ENCODE results near the gene PRKN.
"Not testable (repeated sequence)": the region's sequence is repeated elsewhere in the genome, so short reads cannot be mapped to it uniquely, and the experiment has no call there.

Gene PRKN

DNA sequence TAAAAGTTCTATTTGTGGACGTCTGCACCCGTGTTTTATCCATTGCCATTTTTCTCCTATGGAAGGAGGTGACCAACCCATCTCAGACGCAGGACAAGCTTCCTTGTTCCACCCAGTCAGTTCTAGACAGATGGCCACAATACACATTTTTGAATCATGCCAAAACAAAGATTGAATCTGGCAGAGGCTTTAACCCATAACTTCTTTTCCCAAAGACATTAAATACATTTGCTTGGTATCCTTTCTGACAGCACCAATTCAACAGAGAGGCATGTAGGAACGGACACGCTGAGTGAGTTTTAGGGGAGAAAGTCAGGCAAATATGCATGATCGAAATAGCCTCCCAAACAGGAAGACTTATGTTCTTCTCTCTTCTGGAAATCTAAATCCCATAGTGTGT, 901.1 kb downstream of the PRKN start:
- DNase-seq, result no peak

DNA sequence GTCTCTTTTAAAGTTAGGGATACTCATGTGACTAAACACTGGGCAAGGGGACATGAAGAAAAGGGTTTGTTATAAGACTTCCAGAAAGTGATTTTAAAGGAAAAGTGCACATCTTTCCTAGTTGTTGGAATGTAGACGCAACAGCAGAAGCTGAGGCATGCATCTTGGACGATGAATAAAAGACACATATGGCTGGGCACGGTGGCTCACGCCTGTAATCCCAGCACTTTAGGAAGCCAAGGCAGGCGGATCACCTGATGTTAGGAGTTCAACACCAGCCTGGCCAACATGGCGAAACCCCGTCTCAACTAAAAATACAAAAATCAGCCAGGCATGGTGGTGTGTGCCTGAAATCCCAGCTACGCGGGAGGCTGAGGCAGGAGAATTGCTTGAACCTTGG, 905.4 kb downstream of the PRKN start:
- not testable (repeated sequence) for DNase-seq

DNA sequence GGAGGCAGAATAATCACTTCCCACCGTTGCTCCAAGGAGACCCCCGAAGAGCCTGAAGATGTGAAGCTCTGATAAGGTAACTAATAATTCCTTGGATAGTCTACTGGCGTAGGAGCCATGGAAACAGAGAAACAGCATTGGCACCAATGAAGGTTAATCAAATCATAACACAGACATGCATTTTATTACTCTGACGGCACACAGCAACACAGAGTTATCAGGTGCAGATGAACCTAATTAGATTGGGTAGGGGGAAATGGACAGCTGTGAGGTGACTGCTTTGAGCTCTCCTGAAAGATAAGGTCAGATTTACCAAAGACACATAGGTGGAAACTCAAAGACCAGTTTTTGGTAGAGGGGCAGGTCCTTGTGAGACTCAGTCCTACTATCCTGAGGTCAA, 909.7 kb downstream of the PRKN start:
- DNase-seq, result no peak

DNA sequence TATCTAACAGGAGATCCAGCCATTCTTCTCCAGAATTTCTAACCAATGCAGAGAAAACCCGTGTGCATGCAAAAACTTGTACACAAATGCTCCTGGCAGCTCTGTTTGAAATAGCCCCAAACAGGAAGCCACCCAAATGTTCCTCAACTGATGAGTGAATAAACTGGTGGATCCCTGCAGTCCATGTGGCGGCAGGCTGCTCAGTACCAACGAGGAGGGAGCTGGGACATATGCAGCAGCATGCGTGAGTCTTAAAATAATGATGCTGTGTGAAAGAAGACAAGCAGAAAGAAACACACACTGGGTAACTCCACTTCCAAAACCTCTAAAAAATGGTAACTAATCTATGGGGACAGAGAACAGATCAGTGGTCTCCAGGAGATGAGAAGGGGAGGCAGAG, 911.6 kb downstream of the PRKN start:
- DNase-seq, result no peak

DNA sequence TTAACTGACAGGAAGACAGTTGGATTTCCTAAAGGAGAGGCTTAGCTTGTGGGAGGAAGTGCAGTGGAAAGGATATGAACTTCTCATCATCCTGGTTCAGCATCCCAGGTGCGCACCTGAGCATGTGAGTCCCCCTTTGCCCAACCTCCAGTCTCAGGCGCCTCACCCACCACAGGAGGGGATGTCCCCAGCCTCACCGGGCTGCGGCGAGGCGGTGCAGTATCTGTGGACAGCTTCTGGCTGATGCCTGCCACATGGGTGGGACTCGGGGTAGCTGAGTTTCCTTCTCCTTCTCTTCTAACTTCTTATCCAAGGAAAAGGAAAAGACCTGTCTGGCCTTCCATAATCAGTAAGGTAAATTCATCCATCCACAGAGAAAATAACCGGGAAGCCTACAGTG, 914.4 kb downstream of the PRKN start:
- DNase-seq, result no peak

DNA sequence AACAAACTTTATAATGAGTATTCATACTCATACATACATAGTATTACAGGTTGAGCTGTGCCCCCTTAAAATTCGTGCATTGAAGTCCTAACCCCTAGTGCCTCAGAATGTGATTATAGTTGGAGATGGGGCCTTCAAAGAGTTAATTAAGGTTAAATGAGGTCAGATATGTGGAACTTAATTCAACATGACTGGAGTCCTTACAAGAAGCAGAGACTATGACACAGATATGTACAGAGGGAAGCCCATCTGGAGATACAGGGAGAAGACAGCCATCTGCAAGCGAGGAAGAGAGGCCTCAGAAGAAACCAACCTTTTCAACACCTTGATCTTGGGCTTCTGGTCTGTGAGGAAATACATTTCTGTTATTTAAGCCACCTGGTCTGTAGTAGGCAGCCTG, 917.6 kb downstream of the PRKN start:
- no peak for DNase-seq

DNA sequence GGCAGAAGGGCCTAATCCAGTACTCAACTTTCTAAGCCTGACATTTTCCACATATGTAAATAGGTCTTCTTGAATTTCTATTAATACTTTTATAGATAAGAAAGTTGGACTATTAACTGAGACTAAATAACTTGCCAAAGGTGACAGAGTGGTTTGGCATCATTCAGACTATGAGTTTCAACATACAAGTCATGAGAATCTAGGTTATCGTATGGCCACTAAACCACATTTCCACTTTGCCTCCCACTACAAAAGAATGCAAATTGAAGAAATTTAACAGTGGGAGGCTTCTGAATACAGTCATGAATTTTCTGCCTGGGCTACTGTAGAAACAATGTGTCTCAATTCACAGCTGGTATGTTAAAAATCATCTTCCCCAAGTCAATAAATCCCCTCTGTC, 922.7 kb downstream of the PRKN start:
- DNase-seq, result no peak

DNA sequence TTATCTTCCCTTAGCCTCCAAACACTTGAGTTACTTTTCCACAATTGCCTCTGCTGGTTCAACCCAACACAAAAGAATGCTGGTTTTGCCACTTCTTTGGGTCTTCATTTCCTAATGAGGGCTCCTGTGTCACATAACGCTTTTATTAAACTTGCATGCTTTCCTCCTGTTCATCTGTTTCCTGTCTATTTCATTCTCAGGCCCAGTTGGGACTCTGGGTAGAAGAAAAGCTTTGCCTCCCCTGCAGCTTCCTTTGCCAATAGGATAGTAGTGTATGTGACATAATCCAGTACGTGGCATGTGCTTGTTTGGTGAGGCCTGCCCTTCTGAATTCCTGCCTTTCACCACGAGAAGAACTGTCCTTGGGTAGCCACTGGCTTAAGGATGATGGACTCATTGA, 924.4 kb downstream of the PRKN start:
- no peak for DNase-seq

DNA sequence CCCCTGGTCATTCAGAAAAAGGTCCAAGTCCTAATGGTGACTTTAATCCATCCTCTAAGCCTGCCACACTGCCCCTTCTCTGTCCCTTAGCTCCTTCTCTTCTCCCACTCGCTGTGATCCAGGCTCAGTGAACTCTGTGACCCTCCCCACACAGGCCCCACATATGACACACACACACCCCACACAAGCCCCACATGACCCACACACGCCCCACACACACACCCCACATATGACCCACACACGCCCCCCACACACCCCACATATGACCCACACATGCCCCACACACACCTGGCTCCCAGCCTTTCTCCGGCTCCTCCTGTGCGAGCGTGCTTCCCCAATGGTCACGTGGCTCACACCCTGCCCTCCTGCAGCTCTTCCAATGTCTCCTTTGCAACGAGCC, 925.3 kb downstream of the PRKN start:
- no peak for DNase-seq

DNA sequence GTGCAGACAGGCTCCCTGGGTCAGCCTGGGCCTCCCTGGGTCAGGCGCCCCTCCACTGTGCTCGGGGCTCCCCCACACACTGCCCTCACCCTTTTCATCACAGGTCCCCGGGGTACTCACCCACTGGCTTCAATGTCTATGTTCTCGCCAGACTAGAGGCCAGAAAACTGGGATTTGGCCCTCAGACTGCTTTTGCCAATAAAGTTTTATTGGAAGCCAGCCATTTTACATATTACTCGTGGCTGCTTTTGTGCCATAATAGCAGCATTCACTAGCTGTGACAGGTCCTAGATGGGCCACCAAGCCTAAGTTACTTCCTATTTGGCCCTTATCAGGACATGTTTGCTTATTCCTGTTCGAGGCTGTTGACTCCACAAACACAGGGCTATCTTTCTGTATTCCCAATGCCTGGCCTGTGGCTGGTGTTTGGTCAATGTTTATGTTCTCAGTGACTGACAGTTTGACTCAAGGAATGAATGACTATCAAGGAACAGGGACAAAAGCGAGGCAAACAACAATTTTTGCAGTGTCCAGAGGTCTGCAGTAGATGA, 928.6 kb downstream of the PRKN start:
- DNase-seq, result no peak

DNA sequence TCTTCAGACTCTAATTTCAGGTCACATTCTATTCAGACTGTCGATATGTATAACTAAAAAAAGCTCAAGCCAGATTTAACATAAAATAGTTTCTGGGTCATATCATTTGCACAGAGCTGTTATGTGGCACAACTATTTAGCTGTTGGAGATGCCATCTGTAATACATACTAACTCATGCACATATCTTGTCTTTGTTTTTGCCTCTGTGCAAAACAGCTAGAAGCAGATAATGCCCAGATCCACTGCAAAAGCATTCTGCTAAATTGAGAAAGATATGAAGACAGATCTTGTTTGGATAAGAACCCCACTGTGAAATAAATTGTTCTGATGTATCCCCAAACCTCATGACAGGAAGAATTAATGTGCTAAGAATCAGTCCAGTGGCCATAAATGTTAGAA, 930.9 kb downstream of the PRKN start:
- DNase-seq, result no peak

DNA sequence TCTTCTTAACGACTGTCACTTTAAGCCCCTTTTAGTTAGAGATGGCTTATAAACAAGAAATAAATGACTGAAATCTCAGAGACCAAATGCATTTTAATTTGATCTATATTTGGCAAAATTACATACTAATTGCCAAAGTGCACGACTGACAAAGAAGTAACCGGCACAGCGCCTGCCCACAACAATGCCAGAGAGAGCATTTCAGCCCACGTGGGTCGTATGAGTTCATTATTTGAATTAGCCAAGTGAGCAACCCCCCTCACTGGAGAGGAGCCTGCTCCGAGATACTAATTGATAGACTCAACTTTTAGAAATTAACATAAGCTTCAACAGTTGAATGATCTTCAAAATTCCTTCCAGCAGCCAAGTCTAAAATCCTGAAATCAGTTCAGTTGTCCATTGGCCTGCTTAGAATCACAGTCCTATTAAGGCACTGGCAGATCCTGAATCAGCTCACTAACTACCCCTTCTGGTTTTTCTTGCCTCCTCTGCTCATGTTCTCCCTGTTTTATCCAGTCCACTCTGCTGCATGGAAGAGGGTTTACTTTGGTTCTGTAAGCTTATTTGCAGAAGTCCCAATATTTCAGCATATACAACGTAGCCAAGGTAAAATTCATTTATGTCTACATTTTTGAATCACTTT, 934.6 kb downstream of the PRKN start:
- DNase-seq, result no peak

DNA sequence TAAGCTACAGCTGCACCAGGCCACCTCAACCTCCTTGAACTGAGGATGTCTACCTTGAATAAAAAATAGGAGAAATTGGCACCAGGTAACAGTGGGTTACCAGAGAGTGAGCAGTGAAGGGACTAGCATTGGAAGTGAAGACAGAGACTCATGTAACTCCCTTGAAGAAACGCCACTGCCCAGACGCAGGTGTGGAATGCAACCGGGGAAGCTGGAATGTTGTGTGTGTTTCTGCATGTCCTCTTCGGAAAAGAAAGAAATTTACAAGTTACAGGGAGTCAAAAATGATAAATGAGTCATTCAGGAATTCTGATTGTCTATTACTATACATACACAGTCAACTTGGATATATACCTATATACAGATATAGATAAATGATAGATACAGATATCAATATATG, 939.0 kb downstream of the PRKN start:
- no peak for DNase-seq

DNA sequence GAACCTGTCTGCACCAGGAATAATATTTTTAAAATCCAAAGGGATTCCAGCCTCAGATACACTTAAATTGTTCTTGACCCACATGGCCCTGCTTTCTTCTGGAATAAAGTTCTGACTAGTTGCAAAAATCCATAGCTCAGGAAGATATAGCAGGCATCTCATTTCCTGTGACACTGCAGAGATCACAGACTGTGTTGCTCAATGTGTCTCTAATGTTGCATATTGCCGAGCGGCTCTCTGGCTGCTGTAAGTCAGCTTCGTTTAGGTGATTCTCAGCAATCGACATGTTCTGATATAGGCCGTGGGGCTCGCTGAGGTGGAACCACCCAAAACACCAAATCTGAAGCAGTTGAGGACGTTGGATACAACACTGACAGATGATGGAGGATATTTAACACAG, 955.4 kb downstream of the PRKN start:
- no peak for DNase-seq

DNA sequence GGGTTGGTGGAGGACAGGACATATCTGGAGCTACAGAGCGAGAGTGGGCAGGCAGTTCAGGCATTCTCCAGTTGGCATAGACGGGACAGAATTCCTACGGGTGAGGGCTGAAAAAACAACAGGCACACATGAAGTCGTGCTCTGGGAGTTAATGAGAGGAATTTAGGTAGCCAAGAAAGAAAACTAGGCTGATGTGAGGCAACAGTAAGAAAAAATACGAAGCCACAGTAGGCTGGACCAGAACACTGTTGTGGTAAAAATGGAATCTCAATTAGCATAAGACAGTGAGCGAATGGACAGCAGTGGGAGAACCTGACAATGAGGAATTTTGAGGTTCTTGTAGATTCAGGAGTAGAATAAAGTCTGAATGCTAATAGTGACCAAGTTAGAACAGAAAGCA, 965.6 kb downstream of the PRKN start:
- no peak for DNase-seq

DNA sequence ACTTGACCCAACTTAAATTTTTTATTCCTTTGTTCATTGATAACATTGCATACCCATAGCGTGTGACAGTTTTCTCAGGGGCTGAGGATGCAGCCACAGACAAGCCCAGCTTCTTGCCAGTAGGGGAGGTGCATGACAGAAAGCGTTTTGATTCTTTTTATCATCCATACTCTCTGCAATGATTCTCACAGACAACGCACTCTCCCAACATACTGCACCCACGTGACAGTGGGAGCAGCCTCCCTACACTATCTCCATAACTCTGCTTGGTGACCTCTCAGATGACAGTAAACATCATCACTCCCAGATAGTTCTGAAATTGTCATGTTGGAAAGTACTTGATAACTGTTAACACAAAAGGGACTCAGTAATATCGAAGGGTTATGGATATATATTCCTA, 972.5 kb downstream of the PRKN start:
- DNase-seq, result no peak

DNA sequence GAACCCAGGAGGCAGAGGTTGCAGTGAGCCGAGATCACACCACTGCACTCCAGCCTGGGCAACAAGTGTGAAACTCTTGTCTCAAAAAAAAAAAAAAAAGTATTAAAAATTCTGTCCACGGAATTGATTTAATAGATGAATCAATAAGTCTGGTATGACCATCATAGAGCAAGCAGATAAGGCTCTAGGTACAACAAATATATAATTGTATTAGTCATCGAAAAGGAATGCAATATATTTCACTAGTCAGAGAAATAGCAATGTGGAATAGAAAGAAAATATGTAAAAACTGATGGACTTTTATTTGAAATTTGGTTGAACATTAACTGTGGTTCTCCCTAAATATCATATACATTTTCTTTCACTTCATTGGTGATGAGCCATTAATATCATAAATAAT, 976.9 kb downstream of the PRKN start:
- no peak for DNase-seq

DNA sequence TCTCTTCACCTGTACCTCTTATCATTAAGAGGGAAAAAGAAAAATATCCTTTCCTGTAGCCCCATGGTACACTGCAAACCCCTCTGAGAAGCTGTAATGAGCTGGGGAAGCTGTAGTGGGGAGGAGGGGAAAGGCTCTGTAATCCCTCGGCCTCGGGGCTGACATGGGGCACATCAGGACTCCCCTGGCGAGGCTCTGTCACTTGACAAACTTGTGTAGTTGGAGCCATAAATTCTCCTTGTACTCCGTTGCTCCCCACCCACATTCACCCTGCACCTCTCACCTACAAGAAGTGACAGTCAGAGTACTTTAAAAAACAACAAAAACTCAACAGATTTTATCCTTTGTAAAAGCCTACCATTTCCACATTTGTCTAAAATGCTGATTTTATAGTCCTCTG, 978.0 kb downstream of the PRKN start:
- no peak for DNase-seq

DNA sequence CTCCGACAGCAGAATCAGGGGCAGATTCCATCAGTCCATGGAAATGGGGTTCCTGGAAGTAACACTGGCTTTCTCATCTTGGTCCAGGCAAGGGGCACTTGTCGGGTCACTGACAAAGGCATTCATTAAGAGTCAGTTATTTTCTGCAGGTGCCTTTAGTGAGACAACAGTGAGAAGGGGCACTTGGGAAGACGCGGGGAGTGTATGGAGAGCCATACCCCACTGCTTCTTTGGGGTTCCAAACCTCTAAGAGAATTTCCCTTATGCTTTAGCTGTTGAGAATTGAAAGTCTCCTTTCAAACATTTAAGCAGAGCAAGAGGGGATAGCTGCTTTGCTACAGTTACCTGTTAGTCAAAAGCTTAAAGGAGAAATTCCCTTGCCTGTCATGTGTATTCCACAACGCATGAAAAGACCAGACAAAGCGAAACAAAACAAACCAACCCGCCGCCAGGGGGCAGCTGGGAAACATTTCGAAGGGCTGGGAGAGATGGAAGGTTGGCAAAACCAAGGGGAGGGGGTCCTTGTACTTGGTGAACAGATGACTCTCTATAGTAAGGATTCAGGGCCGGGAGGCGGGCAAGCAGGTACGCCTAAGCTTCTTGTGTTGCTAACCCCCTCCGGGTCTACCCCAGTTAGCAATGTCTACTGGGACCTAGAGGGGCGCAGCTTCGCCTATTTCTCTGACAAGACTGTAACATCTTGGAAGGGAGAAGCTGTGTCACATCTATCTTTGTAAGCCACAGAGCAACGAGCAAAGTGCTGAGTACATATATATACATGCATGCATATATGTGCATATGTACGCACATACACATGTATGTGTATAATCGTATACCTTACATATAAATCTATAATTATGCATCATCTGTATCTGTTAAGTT, 978.8 kb downstream of the PRKN start:
- DNase-seq, result no peak

DNA sequence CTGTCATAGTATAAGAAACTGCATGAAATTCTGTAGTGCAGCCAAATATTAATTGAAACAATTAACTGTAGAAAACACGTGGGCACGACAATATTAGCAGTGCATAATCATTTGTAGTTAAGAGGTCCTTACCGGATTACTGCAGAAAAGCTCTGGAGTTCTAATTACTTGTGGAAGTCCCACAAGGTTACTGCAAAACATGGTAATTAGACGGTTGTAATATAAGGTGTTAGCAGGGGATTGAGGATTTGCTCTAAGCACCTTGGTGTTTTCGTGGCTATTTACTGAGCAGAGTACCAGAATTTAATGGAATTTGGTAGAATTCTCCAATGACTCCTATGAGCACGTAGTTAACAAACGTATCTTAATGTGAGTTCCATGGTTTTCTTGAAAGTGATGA, 980.1 kb downstream of the PRKN start:
- DNase-seq, result no peak

DNA sequence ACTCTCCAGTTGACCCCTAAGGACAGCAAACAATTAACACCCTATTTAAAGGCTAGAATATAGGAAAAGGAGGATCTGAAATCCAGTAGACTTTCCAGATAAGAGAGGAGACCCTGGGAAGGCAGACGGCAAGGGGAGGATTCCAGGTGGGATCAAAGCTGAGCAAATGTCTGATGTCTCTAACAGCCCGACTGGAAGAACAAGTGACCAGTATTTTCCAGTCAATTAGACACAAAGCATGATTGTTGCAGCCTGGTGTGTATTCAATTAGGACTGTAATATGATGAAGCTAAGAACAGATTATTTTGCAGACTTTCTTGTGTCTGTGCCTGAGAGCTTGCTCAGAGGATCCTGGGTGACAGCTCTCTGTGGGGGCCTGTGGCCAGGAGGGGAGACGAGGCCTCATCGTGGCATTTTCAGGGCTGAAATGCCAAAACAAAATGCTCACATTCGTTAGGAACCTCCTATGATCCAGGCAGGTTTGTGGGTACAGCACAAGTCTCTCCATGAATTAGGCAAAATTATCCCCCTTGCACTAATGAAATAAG, 981.9 kb downstream of the PRKN start:
- DNase-seq, result no peak

DNA sequence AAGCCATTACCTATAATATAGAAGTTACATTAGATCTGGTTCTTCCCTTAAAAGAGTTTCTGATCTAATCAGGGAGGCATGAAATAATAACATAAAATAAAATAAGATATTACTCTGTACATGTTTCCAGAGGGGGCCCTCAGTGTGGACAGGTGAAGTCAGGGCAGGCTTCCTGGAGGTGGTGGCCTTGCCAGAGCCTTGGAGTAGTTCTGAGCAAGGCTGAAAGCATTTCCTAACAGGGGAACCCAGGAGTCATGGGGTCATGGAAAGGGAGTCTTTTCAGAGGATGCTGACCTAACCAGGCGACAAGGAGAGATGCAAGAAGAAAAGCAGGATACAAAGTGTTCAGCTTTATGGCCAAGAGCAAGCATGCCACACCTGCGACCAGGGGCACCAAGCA, 982.4 kb downstream of the PRKN start:
- no peak for DNase-seq

DNA sequence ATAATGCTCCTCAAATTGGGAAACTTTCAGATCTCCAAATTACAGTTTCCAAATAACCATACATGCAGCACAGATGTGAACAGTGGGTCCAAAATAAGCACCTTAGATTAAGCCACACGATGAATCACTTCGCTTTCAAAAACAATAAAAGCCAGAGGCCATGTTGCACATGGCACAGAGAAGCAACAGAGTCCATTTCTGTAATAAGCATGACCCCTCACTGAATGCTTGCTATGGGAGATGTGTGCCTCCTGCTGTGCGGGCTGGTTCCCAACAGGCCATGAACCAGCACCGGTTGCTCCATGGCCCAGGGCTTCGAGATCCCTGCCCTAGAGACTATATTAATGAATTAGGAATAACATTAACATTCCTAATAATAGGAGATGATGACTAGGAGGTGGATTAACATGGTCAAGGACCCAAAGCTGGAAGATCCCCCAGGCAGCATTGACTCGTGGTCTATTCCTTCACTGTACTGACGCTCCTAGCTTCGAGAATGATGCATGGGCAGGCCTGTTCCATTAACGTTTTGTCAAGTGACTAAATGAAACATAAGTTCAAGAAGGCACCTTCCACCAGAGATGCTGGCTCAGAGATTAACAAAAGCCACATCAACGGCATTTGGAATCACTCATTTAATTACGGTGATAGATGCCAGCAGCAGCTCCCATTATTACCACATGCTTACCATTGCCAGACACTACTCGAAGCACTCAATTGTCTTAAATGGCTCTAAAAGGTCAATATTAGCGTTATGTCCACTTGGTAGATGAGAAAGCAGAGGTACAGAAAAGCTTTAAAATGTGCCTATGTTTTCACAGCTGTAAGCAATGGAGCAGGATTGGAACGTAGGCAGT, 983.1 kb downstream of the PRKN start:
- DNase-seq, result no peak

All from DMS79 (cell line).